ENCODE results near the gene CACNA1A. TPM values are rescaled to one million over a fixed set of nuclear protein-coding genes. Genes with fewer than 3 reads are reported as not detected.

Gene CACNA1A
- polyA plus RNA-seq, 3 donors, result 0.08 to 0.09 TPM; not detected in 1

DNA sequence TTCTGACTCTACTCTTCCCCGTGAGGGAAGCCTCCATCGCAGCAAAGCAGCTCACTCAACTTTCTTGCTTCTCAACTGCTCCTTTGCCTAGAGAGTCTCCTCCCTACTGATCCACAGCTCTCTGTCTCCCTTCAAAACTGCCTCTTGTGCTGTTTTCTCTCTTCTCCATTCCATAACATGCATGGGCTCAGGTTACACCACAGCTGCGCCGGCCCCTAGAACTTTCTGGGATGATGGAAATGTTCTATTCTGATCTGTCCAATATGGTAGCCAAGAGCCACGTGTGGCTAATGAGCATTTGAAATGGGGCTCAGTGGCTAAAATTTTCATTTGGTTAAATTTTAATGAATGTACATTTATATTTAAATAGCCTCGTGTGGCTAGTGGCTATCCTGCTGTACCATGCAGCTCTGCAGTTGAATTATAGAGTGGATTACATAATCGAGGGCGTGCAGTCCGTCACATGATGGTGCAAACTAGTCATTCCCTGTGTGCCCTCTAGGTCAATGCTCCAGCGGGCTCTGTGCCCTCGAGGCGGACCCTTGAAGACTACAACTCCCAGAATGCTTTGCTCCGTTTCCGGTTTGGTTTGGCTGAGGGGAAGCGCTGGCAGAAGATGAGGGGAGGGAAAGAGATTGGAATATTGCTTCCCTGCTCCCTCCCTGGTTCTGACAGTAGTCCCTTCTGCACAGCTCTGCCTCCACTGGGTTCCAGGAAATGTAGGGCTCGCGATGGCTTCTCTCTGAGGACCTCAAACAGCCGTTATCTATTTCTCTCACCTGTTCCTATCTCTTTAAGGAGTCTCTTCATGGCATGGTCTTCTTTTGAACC, 109.8 kb downstream of the CACNA1A start:
- Histone ChIP-seq H3K4me1 (ENCODE audit: control insufficient read depth in 1 of 2, insufficient read depth in 2 of 2, low read length in 2 of 2) (peaks cover 11 to 14% of the 10 kb centered on the region in 2 donors), H3K36me3 (replicated peaks in 1 of 2; ENCODE audit: control insufficient read depth in 1 of 2, insufficient read depth in 2 of 2, low read length in 2 of 2) (no peaks in the 10 kb centered on the region), H3K9me3 (replicated peaks in 1 of 2; ENCODE audit: control insufficient read depth in 1 of 2, insufficient read depth in 1 of 2, low read length in 2 of 2) (peaks cover 9 to 10% of the 10 kb centered on the region in 2 donors), H4K20me1 (ENCODE audit: insufficient read depth, low read length) (no peaks in the 10 kb centered on the region), H3K27me3 (ENCODE audit: control insufficient read depth in 2 of 2, insufficient read depth in 2 of 2, low read length in 2 of 2) (no peaks in the 10 kb centered on the region), H3K27ac (ENCODE audit: low read depth in 1 of 2, low read length in 2 of 2) (no peak overlapping the region), H3K4me3 (replicated peaks in 1 of 3; ENCODE audit: low read depth in 2 of 3, low read length in 3 of 3) (no peak overlapping the region), H3K79me2 (ENCODE audit: insufficient read depth, low read length) (no peaks in the 10 kb centered on the region), H3K9ac (ENCODE audit: insufficient read depth, low read length, poor library complexity, severe bottlenecking) (no peak overlapping the region), H2AFZ (ENCODE audit: insufficient read depth, low read depth, low read length, poor library complexity, severe bottlenecking) (no peak overlapping the region), H3K4me2 (replicated peaks; ENCODE audit: extremely low read depth, low read length, poor library complexity, severe bottlenecking) (peak overlapping the region; percentile 13)
- 41% methylated on average over 7 of the region's 18 CpGs for WGBS (ENCODE audit: insufficient coverage)
- Mint-ChIP-seq H3K27me3 (ENCODE audit: low read depth in 3 of 3) (peaks cover 7 to 11% (median 8%) of the 10 kb centered on the region in 3 donors), H3K4me1 (peaks cover 21% of the 10 kb centered on the region), H3K36me3 (no peaks in the 10 kb centered on the region), H3K4me3 (peak overlapping the region in 1 of 2 donors; percentile 11), H3K27ac (no peak overlapping the region), H3K9me3 (peaks cover 8 to 40% (median 18%) of the 10 kb centered on the region in 7 donors)
- no peak for TF ChIP-seq CTCF (IDR thresholded peaks at IDR 0.05)
- peak; percentile 42 to 63 (median 55) for DNase-seq
- intact Hi-C loops (cut with micrococcal nuclease), result no loop called here

DNA sequence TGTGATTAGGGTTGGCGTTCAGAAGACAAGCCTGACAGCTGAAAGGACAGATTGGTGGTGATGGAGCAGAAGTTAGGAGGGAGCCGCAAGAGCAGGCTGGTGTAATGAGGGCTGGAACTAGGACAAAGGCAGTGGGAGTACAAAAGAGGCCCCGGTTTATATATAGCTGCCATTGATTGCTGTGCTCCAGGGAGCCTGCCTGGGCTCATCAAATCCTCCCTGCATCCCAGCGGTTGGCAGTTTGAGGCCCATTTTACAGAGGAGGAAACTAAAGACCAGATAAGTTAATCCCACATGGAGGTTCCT, 123.7 kb downstream of the CACNA1A start:
- Histone ChIP-seq H3K4me1 (ENCODE audit: control insufficient read depth in 1 of 2, insufficient read depth in 2 of 2, low read length in 2 of 2) (no peaks in the 10 kb centered on the region), H3K4me2 (replicated peaks; ENCODE audit: extremely low read depth, low read length, poor library complexity, severe bottlenecking) (no peak overlapping the region), H3K9ac (ENCODE audit: insufficient read depth, low read length, poor library complexity, severe bottlenecking) (no peak overlapping the region), H3K4me3 (replicated peaks in 1 of 3; ENCODE audit: low read depth in 2 of 3, low read length in 3 of 3) (no peak overlapping the region), H3K79me2 (ENCODE audit: insufficient read depth, low read length) (no peaks in the 10 kb centered on the region), H4K20me1 (ENCODE audit: insufficient read depth, low read length) (no peaks in the 10 kb centered on the region), H3K36me3 (replicated peaks in 1 of 2; ENCODE audit: control insufficient read depth in 1 of 2, insufficient read depth in 2 of 2, low read length in 2 of 2) (no peaks in the 10 kb centered on the region), H3K9me3 (replicated peaks in 1 of 2; ENCODE audit: control insufficient read depth in 1 of 2, insufficient read depth in 1 of 2, low read length in 2 of 2) (no peaks in the 10 kb centered on the region), H3K27me3 (ENCODE audit: control insufficient read depth in 2 of 2, insufficient read depth in 2 of 2, low read length in 2 of 2) (no peaks in the 10 kb centered on the region), H3K27ac (ENCODE audit: low read depth in 1 of 2, low read length in 2 of 2) (no peak overlapping the region), H2AFZ (ENCODE audit: insufficient read depth, low read depth, low read length, poor library complexity, severe bottlenecking) (no peak overlapping the region)
- no peaks in the 10 kb centered on the region for H3K36me3 Mint-ChIP-seq
- no peak for DNase-seq
- no peak for TF ChIP-seq CTCF (IDR thresholded peaks at IDR 0.05)
- H3K27ac Mint-ChIP-seq, result no peak overlapping the region
- H3K27me3 Mint-ChIP-seq (ENCODE audit: low read depth in 3 of 3), result peaks cover 0 to 5% (median 3%) of the 10 kb centered on the region in 3 donors
- intact Hi-C loops (cut with micrococcal nuclease), result no loop called here
- peaks cover 0 to 2% (median 0%) of the 10 kb centered on the region in 7 donors for H3K9me3 Mint-ChIP-seq
- WGBS (ENCODE audit: insufficient coverage), result 86% methylated on average over 4 of the region's 4 CpGs
- no peaks in the 10 kb centered on the region for H3K4me1 Mint-ChIP-seq
- H3K4me3 Mint-ChIP-seq, result no peak overlapping the region

Data from CD14-positive monocyte (primary cell).